ENCODE data around the gene NAGLU.

Gene NAGLU

GRCh38 chr17:42571435-42572225, 35.6 kb downstream of the NAGLU start:
- no peak for TF ChIP-seq REST (IDR thresholded peaks at IDR 0.05; ENCODE audit: insufficient read depth in 1 of 2, low read depth in 2 of 2, low read length in 2 of 2)
- no peak for TF ChIP-seq SIN3A (IDR thresholded peaks at IDR 0.05; ENCODE audit: borderline replicate concordance, insufficient read depth, low read length)
- no peak for TF ChIP-seq FOXP2 (optimal IDR thresholded peaks at IDR 0.05; ENCODE audit: borderline replicate concordance, extremely low read depth, extremely low read length, insufficient read depth)
- TF ChIP-seq TAF1 (IDR thresholded peaks at IDR 0.05; ENCODE audit: borderline replicate concordance, insufficient read depth, low read length), result no peak
- TF ChIP-seq POLR2AphosphoS5 (IDR thresholded peaks at IDR 0.05; ENCODE audit: low read depth, low read length), result no peak

- TF ChIP-seq POLR2AphosphoS5 (IDR thresholded peaks at IDR 0.05; ENCODE audit: low read depth, low read length), result peak; percentile 62
- TF ChIP-seq TAF1 (IDR thresholded peaks at IDR 0.05; ENCODE audit: borderline replicate concordance, insufficient read depth, low read length), result no peak
These were observed 37.1 kb downstream of the NAGLU start for GRCh38 chr17:42573095-42573494.

GRCh38 chr17:42574463-42574862, 38.4 kb downstream of the NAGLU start:
- TF ChIP-seq POLR2AphosphoS5 (IDR thresholded peaks at IDR 0.05; ENCODE audit: low read depth, low read length), result 0 out of 2 replicates have a peak, but pooled peaks have one; percentile 21
- no peak for TF ChIP-seq SIN3A (IDR thresholded peaks at IDR 0.05; ENCODE audit: borderline replicate concordance, insufficient read depth, low read length)

- no peak for TF ChIP-seq REST (IDR thresholded peaks at IDR 0.05; ENCODE audit: insufficient read depth in 1 of 2, low read depth in 2 of 2, low read length in 2 of 2)
- no peak for TF ChIP-seq SIN3A (IDR thresholded peaks at IDR 0.05; ENCODE audit: borderline replicate concordance, insufficient read depth, low read length)
- TF ChIP-seq POLR2AphosphoS5 (IDR thresholded peaks at IDR 0.05; ENCODE audit: low read depth, low read length), result no peak
- TF ChIP-seq FOXP2 (optimal IDR thresholded peaks at IDR 0.05; ENCODE audit: borderline replicate concordance, extremely low read depth, extremely low read length, insufficient read depth), result no peak
- TF ChIP-seq TAF1 (IDR thresholded peaks at IDR 0.05; ENCODE audit: borderline replicate concordance, insufficient read depth, low read length), result no peak
These were observed 41.1 kb downstream of the NAGLU start for GRCh38 chr17:42577140-42577531.

GRCh38 chr17:42577532-42578281, 41.7 kb downstream of the NAGLU start, which contains the start of gene PSMC3IP:
Gene PSMC3IP, minus strand, starts transcription at chr17:42577729. Its CDS starts 43 bp downstream, at chr17:42577686.
- TF ChIP-seq TAF1 (IDR thresholded peaks at IDR 0.05; ENCODE audit: borderline replicate concordance, insufficient read depth, low read length), result peak; percentile 77
- TF ChIP-seq REST (IDR thresholded peaks at IDR 0.05; ENCODE audit: insufficient read depth in 1 of 2, low read depth in 2 of 2, low read length in 2 of 2), result no peak
- TF ChIP-seq SIN3A (IDR thresholded peaks at IDR 0.05; ENCODE audit: borderline replicate concordance, insufficient read depth, low read length), result peak; percentile 68; the same call in 1 of the 2 replicates
- TF ChIP-seq FOXP2 (optimal IDR thresholded peaks at IDR 0.05; ENCODE audit: borderline replicate concordance, extremely low read depth, extremely low read length, insufficient read depth), result peak; percentile 20
- peak; percentile 72; the same call in 1 of the 2 replicates for TF ChIP-seq POLR2AphosphoS5 (IDR thresholded peaks at IDR 0.05; ENCODE audit: low read depth, low read length)

Measured in PFSK-1 (cell line).